ENCODE measurements around the gene SLC25A28.

SLC25A28 gene

DNA sequence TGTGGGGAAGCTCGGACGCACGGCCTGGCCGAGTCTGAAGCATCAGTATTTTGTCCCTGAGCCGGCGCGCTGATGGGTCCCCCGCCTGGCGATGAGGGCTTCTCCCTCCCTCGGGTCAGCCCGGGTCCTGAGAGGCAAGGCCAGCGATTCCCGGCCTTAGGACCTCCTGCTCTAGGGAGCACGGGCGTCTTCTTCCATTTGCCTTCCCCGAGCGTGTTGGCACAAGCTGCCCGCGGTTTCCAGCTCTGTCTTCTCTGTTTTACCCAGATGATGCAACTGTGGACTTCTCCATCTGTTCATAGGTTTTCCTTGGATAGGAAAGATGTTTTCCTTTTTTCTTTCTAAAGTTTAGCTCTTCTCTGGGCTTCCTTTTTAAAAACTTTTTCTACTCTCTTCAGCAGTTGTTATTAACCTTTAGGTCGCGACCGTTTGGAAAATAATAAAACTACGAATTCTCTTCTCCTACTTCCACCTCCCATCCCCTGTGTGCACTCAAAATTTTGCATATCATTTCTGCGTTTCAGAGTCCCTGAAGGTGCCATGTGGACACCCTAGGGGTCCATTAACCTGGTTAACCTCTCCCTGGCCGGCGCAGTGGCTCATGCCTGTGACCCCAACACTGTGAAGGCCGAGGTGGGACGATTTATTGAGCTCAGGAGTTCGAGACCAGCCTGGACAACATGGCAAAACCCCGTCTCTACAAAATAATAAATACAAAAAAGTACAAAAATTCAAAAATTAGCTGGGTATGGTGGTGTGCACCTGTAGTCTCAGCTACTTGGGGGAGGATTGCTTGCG is 1.4 kb upstream of the SLC25A28 start:
- Histone ChIP-seq H3K4me2 (ENCODE audit: low read length) (peak overlapping the region; percentile 67), H3K9ac (ENCODE audit: low read length) (peak overlapping the region; percentile 88), H2BK120ac (ENCODE audit: low read depth, low read length) (no peak overlapping the region), H3K23ac (ENCODE audit: low read length) (no peak overlapping the region), H3K4me1 (ENCODE audit: control insufficient read depth, low read depth, low read length) (peaks cover 3% of the 10 kb centered on the region), H4K8ac (ENCODE audit: low read depth, low read length) (no peak overlapping the region), H3K56ac (ENCODE audit: low read length) (peak overlapping the region; percentile 94), H2AK5ac (ENCODE audit: low read length) (no peak overlapping the region), H4K5ac (ENCODE audit: low read length) (no peak overlapping the region), H3K18ac (ENCODE audit: low read length) (no peak overlapping the region), H3K27ac (ENCODE audit: low read depth, low read length) (peak overlapping the region; percentile 79), H3K79me2 (ENCODE audit: control insufficient read depth, insufficient read depth, low read length) (peaks cover 12% of the 10 kb centered on the region), H2BK5ac (ENCODE audit: low read length) (peak overlapping the region; percentile 11), H3K79me1 (ENCODE audit: low read length) (peaks cover 6% of the 10 kb centered on the region), H3K4ac (ENCODE audit: low read depth, low read length) (no peak overlapping the region), H2BK15ac (replicated peaks; ENCODE audit: low read depth) (no peak overlapping the region), H3K4me3 (ENCODE audit: low read length) (peak overlapping the region; percentile 52), H3K27me3 (ENCODE audit: insufficient read depth, low read length, poor library complexity) (no peaks in the 10 kb centered on the region), H3K36me3 (ENCODE audit: control insufficient read depth, insufficient read depth, low read length) (no peaks in the 10 kb centered on the region)
- WGBS (ENCODE audit: extremely low coverage, insufficient coverage, low lambda C conversion rate), result no CpG with 5 or more reads among the region's 31 CpGs
- DNase-seq, result no peak

GRCh38 chr10:99620711-99621453 is 643 bp upstream of the SLC25A28 start:
- Histone ChIP-seq H3K56ac (ENCODE audit: low read length) (peak overlapping the region; percentile 94), H3K79me1 (ENCODE audit: low read length) (peaks cover 6% of the 10 kb centered on the region), H3K36me3 (ENCODE audit: control insufficient read depth, insufficient read depth, low read length) (no peaks in the 10 kb centered on the region), H3K4me2 (ENCODE audit: low read length) (peak overlapping the region; percentile 67), H3K9ac (ENCODE audit: low read length) (peak overlapping the region; percentile 88), H3K4me1 (ENCODE audit: control insufficient read depth, low read depth, low read length) (peaks cover 3% of the 10 kb centered on the region), H2AK5ac (ENCODE audit: low read length) (no peak overlapping the region), H3K79me2 (ENCODE audit: control insufficient read depth, insufficient read depth, low read length) (peaks cover 12% of the 10 kb centered on the region), H3K27ac (ENCODE audit: low read depth, low read length) (peak overlapping the region; percentile 79), H4K5ac (ENCODE audit: low read length) (no peak overlapping the region), H2BK15ac (replicated peaks; ENCODE audit: low read depth) (no peak overlapping the region), H3K23ac (ENCODE audit: low read length) (no peak overlapping the region), H3K4ac (ENCODE audit: low read depth, low read length) (no peak overlapping the region), H2BK5ac (ENCODE audit: low read length) (no peak overlapping the region), H4K8ac (ENCODE audit: low read depth, low read length) (no peak overlapping the region), H3K4me3 (ENCODE audit: low read length) (peak overlapping the region; percentile 52), H3K27me3 (ENCODE audit: insufficient read depth, low read length, poor library complexity) (no peaks in the 10 kb centered on the region), H2BK120ac (ENCODE audit: low read depth, low read length) (no peak overlapping the region), H3K18ac (ENCODE audit: low read length) (peak overlapping the region; percentile 34)
- DNase-seq, result peak; percentile 92
- no CpG with 5 or more reads among the region's 78 CpGs for WGBS (ENCODE audit: extremely low coverage, insufficient coverage, low lambda C conversion rate)

DNA sequence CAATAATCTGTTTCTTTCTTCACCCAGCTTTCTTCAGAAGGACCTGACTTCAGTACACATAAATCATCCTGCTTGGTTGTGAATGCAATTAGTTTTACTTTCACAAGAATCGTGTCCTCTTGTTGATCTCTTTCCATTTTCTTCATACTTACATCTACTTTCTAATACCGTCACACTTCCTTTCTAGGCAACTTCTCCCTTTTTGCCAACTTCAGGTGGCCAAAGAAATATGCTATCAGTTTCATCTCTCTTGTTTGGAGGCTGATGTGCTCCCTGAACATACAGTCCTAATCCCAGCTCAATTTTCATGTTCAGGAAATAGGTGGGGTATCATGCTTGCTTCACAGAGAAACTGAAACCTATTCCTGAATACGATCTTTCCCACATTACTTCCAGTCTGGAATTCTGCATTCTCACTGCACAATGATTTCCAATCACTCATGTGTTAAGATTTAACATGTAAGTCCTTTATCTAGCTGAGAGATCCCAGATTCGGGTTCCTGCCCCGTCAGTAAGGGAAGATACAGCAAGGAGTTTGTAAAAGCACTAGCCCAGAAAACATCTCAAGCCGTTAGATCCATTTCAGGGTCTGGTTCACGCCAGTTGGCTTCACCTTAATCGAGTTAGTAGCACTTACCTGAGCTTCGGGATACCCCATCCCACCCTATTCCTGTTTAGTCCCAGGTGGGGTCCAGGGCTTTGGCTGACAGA is 994 bp downstream of the SLC25A28 start:
- H2BK5ac ChIP-seq (ENCODE audit: low read length), result no peak overlapping the region
- no peak overlapping the region for H2BK120ac ChIP-seq (ENCODE audit: low read depth, low read length)
- peaks cover 8% of the 10 kb centered on the region for H3K79me1 ChIP-seq (ENCODE audit: low read length)
- no peak overlapping the region for H4K5ac ChIP-seq (ENCODE audit: low read length)
- H3K4me3 ChIP-seq (ENCODE audit: low read length), result peak overlapping the region; percentile 91
- H3K4ac ChIP-seq (ENCODE audit: low read depth, low read length), result no peak overlapping the region
- H2BK15ac ChIP-seq (replicated peaks; ENCODE audit: low read depth), result no peak overlapping the region
- H3K18ac ChIP-seq (ENCODE audit: low read length), result no peak overlapping the region
- no peak overlapping the region for H4K8ac ChIP-seq (ENCODE audit: low read depth, low read length)
- H3K79me2 ChIP-seq (ENCODE audit: control insufficient read depth, insufficient read depth, low read length), result peaks cover 12% of the 10 kb centered on the region
- H3K27me3 ChIP-seq (ENCODE audit: insufficient read depth, low read length, poor library complexity), result no peaks in the 10 kb centered on the region
- no peaks in the 10 kb centered on the region for H3K36me3 ChIP-seq (ENCODE audit: control insufficient read depth, insufficient read depth, low read length)
- H3K56ac ChIP-seq (ENCODE audit: low read length), result peak overlapping the region; percentile 82
- no peak overlapping the region for H3K27ac ChIP-seq (ENCODE audit: low read depth, low read length)
- H3K23ac ChIP-seq (ENCODE audit: low read length), result no peak overlapping the region
- no peak for DNase-seq
- peak overlapping the region; percentile 84 for H3K4me2 ChIP-seq (ENCODE audit: low read length)
- no peak overlapping the region for H2AK5ac ChIP-seq (ENCODE audit: low read length)
- 100% methylated on average over 2 of the region's 9 CpGs for WGBS (ENCODE audit: extremely low coverage, insufficient coverage, low lambda C conversion rate)
- peak overlapping the region; percentile 92 for H3K9ac ChIP-seq (ENCODE audit: low read length)
- H3K4me1 ChIP-seq (ENCODE audit: control insufficient read depth, low read depth, low read length), result peaks cover 3% of the 10 kb centered on the region

DNA sequence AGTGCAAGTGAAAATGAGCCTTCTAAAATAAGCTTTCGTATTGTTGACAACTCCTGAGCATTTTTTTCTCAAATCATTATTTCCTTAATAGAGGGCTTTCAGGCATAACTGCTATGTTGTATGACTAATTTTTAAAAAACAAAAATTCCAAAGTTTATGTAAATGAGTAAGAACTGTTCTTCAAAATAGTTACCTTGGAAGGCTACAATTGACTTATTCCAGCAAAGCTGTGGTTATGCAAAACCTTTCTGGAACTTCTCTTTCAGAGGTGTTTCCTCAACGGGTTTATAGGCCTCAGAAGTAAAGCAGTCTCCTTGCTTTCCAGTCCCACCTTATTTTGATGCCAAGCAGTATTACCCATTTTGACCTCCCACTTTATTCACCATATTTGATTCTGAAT is 2.5 kb downstream of the SLC25A28 start:
- no peak overlapping the region for H3K4me2 ChIP-seq (ENCODE audit: low read length)
- no peak overlapping the region for H3K9ac ChIP-seq (ENCODE audit: low read length)
- H3K23ac ChIP-seq (ENCODE audit: low read length), result no peak overlapping the region
- H3K56ac ChIP-seq (ENCODE audit: low read length), result no peak overlapping the region
- H4K5ac ChIP-seq (ENCODE audit: low read length), result no peak overlapping the region
- no peak overlapping the region for H3K27ac ChIP-seq (ENCODE audit: low read depth, low read length)
- peaks cover 8% of the 10 kb centered on the region for H3K79me1 ChIP-seq (ENCODE audit: low read length)
- no peak overlapping the region for H2BK120ac ChIP-seq (ENCODE audit: low read depth, low read length)
- no peaks in the 10 kb centered on the region for H3K36me3 ChIP-seq (ENCODE audit: control insufficient read depth, insufficient read depth, low read length)
- H3K4me3 ChIP-seq (ENCODE audit: low read length), result no peak overlapping the region
- no peak overlapping the region for H2BK5ac ChIP-seq (ENCODE audit: low read length)
- H2AK5ac ChIP-seq (ENCODE audit: low read length), result no peak overlapping the region
- no peaks in the 10 kb centered on the region for H3K27me3 ChIP-seq (ENCODE audit: insufficient read depth, low read length, poor library complexity)
- no CpG with 5 or more reads among the region's 2 CpGs for WGBS (ENCODE audit: extremely low coverage, insufficient coverage, low lambda C conversion rate)
- DNase-seq, result no peak
- no peak overlapping the region for H3K4ac ChIP-seq (ENCODE audit: low read depth, low read length)
- H3K18ac ChIP-seq (ENCODE audit: low read length), result no peak overlapping the region
- no peak overlapping the region for H2BK15ac ChIP-seq (replicated peaks; ENCODE audit: low read depth)
- peaks cover 3% of the 10 kb centered on the region for H3K4me1 ChIP-seq (ENCODE audit: control insufficient read depth, low read depth, low read length)
- peaks cover 12% of the 10 kb centered on the region for H3K79me2 ChIP-seq (ENCODE audit: control insufficient read depth, insufficient read depth, low read length)
- no peak overlapping the region for H4K8ac ChIP-seq (ENCODE audit: low read depth, low read length)

GRCh38 chr10:99615426-99615825 is 4.8 kb downstream of the SLC25A28 start:
- H2BK5ac ChIP-seq (ENCODE audit: low read length), result no peak overlapping the region
- WGBS (ENCODE audit: extremely low coverage, insufficient coverage, low lambda C conversion rate), result no CpG with 5 or more reads among the region's 4 CpGs
- no peak overlapping the region for H4K8ac ChIP-seq (ENCODE audit: low read depth, low read length)
- no peak overlapping the region for H2BK120ac ChIP-seq (ENCODE audit: low read depth, low read length)
- no peak overlapping the region for H3K56ac ChIP-seq (ENCODE audit: low read length)
- H3K9ac ChIP-seq (ENCODE audit: low read length), result no peak overlapping the region
- H3K18ac ChIP-seq (ENCODE audit: low read length), result no peak overlapping the region
- H3K79me1 ChIP-seq (ENCODE audit: low read length), result peaks cover 8% of the 10 kb centered on the region
- no peak overlapping the region for H3K27ac ChIP-seq (ENCODE audit: low read depth, low read length)
- H3K79me2 ChIP-seq (ENCODE audit: control insufficient read depth, insufficient read depth, low read length), result peaks cover 12% of the 10 kb centered on the region
- H3K27me3 ChIP-seq (ENCODE audit: insufficient read depth, low read length, poor library complexity), result no peaks in the 10 kb centered on the region
- peaks cover 3% of the 10 kb centered on the region for H3K36me3 ChIP-seq (ENCODE audit: control insufficient read depth, insufficient read depth, low read length)
- no peak overlapping the region for H3K4ac ChIP-seq (ENCODE audit: low read depth, low read length)
- no peak overlapping the region for H4K5ac ChIP-seq (ENCODE audit: low read length)
- H2AK5ac ChIP-seq (ENCODE audit: low read length), result no peak overlapping the region
- no peak overlapping the region for H3K4me3 ChIP-seq (ENCODE audit: low read length)
- H3K4me1 ChIP-seq (ENCODE audit: control insufficient read depth, low read depth, low read length), result peaks cover 3% of the 10 kb centered on the region
- no peak overlapping the region for H3K4me2 ChIP-seq (ENCODE audit: low read length)
- no peak overlapping the region for H3K23ac ChIP-seq (ENCODE audit: low read length)
- no peak overlapping the region for H2BK15ac ChIP-seq (replicated peaks; ENCODE audit: low read depth)
- DNase-seq, result no peak
